K562 (cell line): Measurements from ENCODE around the gene UTP25.

Source experiments
- CHCHD3 ChIP-seq: fragments of 250-450 bp; sonication (Bioruptor Pico); IDR thresholded peaks from 2 replicates; pipeline ENCODE4 v2.1.2; 2022; ENCODE audit warnings: mild to moderate bottlenecking
- CTCF ChIP-seq, 3 experiments: IDR thresholded peaks in 2 of 3; conservative IDR thresholded peaks in 1 of 3; 2 replicates each; pipeline ENCODE4 v1.5.1; 2011 to 2012; ENCODE audit warnings: low read length in 3 of 3, mild to moderate bottlenecking in 3 of 3, control low read depth in 2 of 3, improper control_type of control experiment in 1 of 3, inconsistent platforms in 1 of 3, low read depth in 1 of 3, mixed read lengths in 1 of 3, moderate library complexity in 1 of 3; ENCODE audit not compliant: insufficient read depth in 2 of 3
- IRF1 ChIP-seq: sonication (generic); formaldehyde crosslinking; IDR thresholded peaks from 2 replicates; pipeline ENCODE4 v1.8.0; 2022; ENCODE audit warnings: missing genetic modification reagents, mild to moderate bottlenecking, borderline replicate concordance
- KDM4B ChIP-seq, 2 experiments: fragments of 450-650 bp in 1 of 2; sonication (generic) in 1 of 2; IDR thresholded peaks; 2 replicates each; pipeline ENCODE4 v1.6.1; 2016 to 2017; ENCODE audit warnings: borderline replicate concordance in 2 of 2, antibody characterized with exemption in 1 of 2, low read depth in 1 of 2, mild to moderate bottlenecking in 1 of 2
- NR2C2 ChIP-seq, 2 experiments: fragments of 200-800 bp in 1 of 2; sonication (Bioruptor generic) in 1 of 2; sonication (generic) in 1 of 2; formaldehyde crosslinking in 1 of 2; IDR thresholded peaks; 2 replicates each; pipeline versions ENCODE4 v1.6.1 to v1.8.0; 2016 to 2022; ENCODE audit warnings: mild to moderate bottlenecking in 1 of 2, missing compliant biosample characterization in 1 of 2, missing genetic modification characterization in 1 of 2, missing genetic modification reagents in 1 of 2
- POLR2AphosphoS5 ChIP-seq: IDR thresholded peaks from 2 replicates; pipeline ENCODE4 v1.6.1; 2011; ENCODE audit warnings: mild to moderate bottlenecking, low read depth, low read length, moderate library complexity; ENCODE audit not compliant: control insufficient read depth, insufficient read depth
- RFX5 ChIP-seq: IDR thresholded peaks from 2 replicates; pipeline ENCODE4 v1.6.1; 2011; ENCODE audit warnings: low read depth, mild to moderate bottlenecking, improper control_type of control experiment, low read length
- ZKSCAN8 ChIP-seq: fragments of 200-800 bp; sonication (Bioruptor generic); IDR thresholded peaks from 2 replicates; pipeline ENCODE4 v1.6.1; 2016; ENCODE audit warnings: missing genetic modification characterization, missing compliant biosample characterization
- ZNF449 ChIP-seq: fragments of 250-450 bp; sonication (Bioruptor Pico); IDR thresholded peaks from 2 replicates; pipeline ENCODE4 v1.8.0; 2022; ENCODE audit warnings: moderate library complexity, mild to moderate bottlenecking, inconsistent platforms

GRCh38 chr1:209790286-209791193 is 37.2 kb upstream of the UTP25 start:
- TF ChIP-seq CTCF (IDR thresholded peaks at IDR 0.05 in 2 of 3, conservative IDR thresholded peaks at IDR 0.05 in 1 of 3; ENCODE audit: insufficient read depth in 2 of 3, low read depth in 1 of 3, low read length in 3 of 3): no peak
- no peak for TF ChIP-seq ZKSCAN8 (CRISPR knock-in tag)
- no peak for TF ChIP-seq ZNF449 (CRISPR knock-in tag)
- no peak for TF ChIP-seq CHCHD3 (CRISPR knock-in tag)
- TF ChIP-seq POLR2AphosphoS5: no peak
- no peak for TF ChIP-seq IRF1
- no peak for TF ChIP-seq NR2C2 (CRISPR knock-in tag; IDR thresholded peaks at IDR 0.05)
- no peak for TF ChIP-seq NR2C2 (tag; IDR thresholded peaks at IDR 0.05)
- TF ChIP-seq RFX5: no peak
- no peak for TF ChIP-seq KDM4B (IDR thresholded peaks at IDR 0.05; ENCODE audit: borderline replicate concordance in 2 of 2, low read depth in 1 of 2)
